GM18861 (cell line): Measurements from ENCODE around the gene DNAJB6.

Source experiments
- ATAC-seq: cut with Tn5 transposase; IDR thresholded peaks from one replicate; pipeline ENCODE4 v1.9.1; 2021; ENCODE audit not compliant: unreplicated experiment

The DNAJB6 gene

DNA sequence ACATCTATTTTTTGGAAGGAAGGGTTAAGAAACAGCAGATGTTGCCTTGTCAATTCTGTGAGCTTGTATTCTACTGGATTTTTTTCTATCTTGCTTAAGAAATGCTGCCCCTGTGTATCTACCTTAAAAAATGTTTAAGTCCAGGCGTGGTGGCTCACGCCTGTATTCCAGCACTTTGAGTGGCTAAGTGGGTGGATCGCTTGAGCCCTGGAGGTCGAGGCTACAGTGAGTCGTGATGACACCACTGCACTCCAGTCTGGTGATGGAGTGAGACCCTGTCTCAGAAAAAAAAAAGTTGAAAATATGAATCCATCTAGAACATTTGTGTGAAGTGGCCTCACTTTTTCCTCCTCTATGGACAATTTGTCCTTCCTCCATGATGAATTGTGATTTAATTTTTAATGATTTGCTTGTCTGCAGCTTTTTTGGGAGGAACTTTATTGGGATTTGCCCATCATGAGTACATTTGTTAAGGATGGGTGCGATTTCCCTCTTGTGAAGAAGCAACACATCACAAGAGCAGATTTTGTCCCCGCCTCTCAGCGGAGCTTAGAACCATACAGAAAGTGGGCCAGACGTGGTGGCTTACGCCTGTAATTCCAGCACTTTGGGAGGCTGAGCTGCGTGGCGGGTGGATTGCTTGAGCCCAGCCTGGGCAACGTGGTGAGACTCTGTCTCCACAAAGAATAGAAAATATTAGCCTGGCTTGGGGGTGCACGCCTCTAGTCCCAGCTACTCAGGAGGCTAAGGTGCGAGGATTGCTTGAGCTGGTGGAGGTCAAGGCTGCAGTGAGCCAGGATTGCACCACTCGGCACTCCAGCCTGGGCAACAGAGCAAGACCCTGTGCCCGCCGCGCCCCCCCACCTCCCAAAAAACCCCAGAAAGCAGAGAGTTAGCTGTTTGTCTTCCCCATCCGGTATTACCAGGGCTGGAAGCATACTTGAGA, 57.7 kb downstream of the DNAJB6 start:
- ATAC-seq, result no peak

DNA sequence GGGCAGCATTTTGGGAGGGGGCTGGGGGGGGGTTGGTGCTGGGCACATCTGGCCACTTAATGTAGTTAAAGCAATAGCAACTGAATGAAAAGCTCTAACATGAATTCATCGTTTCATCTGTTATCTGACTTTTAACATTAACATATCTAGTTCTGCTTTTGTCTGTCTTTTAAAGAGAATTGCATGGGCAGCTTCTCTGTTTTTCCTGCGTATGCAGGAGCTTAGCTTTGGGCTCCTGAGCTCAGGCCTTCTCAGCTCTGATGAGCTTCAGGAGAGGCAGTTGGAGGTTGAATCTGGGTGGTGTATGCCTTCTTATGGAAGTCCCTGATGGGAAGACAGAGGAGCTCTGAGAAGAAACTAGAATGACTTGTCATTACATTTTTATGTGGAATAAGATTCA, 58.4 kb downstream of the DNAJB6 start:
- no peak for ATAC-seq

DNA sequence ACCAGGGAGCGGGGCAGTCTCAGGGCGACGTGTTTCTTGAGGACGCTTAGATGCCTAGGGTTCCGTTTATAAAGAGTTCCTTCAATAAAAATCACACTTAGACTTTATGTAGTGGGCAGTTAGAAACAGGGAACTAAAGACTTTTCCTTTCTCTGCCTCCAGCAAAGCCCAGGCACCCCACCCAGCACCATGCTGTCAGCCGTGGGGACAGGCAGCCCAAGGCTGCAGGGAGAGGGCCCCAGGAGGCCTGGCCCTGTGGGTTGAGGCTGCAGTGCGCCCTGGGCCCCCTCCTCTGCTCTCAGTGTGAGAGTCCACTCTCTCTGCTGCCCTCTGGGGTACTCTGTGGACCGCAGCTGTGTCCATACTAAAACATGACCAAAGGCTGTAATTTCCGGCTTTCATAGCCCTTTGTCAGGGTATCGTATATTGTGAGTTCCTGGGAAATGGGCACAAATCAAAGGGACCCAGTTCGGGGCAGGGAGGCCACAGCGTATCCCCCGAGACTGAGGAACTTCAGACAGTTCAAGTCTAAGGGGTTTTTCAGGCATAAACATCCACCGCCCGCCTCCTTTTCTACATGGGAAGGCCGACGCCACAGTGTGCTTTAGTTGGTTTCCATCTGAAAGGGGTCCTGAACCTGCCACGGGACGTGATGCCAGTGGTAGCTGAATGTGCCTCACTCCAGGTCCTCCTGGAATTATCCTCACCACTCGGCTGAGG, 59.7 kb downstream of the DNAJB6 start:
- ATAC-seq, result no peak

DNA sequence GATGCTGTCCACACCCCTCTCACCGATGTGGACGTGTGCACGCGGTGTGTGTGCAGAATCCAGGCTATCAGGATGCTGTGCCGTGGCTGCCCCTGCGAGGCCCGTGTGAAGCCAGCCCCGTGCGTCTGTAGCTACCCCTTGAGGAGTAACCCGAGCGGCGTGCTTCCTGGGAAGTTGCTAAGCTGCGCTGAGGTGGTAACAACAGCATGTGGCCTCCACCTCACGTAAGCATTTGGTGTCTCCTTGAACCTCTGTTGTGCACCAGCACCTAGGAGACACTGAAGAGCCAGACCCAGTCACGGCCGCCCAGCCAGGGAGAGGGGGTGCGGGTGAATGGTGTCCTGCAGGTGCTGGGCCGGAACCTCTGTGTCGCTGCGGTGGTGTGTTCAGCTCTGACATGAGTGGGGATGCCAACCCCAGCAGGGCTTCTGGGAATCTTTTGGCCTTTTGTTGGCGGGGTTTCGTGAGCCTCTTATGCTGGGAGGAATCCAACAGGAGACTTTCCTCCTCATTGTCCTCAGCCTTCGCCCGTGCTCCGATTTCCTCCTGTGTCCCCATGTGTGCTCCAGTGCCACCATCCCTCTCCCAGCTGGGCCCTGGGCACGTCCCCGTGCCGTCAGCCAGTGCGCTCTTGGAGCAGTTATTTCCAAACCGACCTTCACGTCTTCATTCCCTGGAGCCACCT, 60.4 kb downstream of the DNAJB6 start:
- ATAC-seq, result no peak

DNA sequence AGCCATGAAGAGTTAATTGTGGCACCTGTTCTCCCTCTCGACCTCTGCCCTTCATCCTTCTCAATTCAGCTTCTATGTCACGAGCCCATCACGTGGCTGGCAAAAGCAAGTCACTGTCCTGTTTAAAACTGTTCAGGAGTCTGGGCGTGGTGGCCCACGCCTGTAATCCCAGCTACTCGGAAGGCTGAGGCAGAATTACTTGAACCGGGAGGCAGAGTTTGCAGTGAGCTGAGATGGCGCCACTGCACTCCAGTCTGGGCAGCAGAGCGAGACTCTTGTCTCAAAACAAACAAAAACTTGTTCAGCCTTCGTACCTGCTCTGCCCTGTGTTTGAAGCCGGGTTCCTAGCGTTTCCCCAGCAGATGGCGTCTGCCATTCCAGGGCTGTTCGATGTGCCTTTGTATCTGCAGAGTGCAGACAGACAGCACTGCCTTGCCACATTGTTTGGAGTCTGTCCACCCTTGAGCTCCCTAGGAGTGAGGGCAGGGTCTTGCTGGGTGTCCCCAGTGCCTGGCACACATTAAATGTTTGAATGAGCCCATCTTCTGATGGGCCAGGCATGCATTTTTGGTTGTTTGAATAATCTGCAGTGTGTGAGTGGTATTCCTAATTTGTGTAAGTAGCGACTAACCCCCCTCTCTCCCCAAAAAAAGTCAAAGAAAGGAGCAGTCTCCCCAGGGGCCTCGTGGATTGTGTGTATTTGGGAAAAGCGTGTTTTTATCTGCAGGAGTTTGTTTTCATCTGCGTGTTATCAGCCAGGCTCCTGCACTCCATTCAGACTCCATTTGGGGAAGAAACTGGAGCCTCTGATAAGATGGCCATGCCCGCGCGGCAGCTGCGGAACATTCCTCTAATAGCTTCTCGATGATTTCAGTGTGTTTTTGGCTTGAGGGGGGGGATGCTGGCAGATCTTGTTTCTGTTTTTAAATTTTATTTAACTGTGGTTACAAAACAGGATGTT, 61.2 kb downstream of the DNAJB6 start:
- no peak for ATAC-seq

DNA sequence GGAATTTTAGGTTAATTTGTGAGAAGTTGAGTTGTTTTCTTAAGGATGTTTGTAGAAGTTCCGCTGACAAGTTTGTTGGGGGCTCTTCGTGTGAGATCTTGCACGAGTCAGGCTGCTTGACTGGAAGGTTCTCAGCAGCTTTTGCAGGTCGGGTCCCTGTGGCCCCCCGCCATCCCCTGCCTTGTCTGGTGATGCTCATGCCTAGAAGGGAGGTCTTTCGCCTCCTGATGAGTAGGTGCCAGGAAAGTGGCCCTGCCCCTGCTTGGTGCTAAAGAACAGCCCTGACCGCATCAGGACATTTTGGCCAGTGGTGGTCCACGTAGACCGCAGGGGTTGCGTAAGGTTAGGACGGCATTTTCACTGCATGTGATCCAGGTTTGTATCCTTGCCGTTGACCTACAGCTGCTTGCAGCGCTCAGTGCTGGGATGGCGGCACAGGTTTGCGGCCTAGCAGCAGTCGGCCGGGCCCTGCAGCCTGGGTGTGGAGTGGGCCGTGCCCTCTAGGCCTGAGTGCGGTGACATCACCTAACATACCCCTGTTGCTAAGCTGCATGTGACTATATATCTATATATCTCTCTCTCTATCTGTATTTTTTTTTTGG, 62.4 kb downstream of the DNAJB6 start:
- ATAC-seq, result no peak

DNA sequence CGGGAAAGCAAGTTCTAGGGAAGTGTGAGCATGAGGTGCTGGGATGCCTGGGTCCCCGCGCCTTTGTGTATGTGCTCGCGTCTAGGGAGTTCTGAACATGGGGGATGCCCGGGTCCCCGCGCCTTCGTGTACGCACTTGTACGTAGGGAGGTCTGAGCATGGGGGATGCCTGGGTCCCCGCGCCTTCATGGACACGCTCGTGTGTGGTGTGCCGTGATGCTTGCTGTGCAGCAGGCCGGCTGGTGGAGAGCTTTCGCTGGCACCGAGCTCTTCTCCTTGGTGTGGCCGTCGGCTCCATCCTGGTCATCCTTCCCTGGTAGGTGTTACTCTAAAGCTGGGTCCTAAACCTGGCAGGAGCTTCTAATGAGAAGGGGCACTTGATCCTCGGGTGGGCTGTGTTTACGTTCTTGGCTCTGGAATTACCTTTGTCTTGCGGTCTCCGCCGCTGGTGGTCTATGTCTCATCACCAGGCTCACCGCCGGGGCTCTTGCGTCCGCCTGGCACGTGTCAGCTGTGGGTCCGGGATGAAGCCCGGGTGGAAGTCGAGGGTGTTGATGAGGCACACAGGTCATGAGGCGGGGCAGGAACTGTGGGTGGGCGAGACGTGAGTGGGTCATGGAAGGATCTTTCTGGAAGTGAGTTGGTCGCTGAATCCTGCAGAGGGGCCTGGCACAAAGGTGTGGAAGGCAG, 63.5 kb downstream of the DNAJB6 start:
- ATAC-seq, result no peak

DNA sequence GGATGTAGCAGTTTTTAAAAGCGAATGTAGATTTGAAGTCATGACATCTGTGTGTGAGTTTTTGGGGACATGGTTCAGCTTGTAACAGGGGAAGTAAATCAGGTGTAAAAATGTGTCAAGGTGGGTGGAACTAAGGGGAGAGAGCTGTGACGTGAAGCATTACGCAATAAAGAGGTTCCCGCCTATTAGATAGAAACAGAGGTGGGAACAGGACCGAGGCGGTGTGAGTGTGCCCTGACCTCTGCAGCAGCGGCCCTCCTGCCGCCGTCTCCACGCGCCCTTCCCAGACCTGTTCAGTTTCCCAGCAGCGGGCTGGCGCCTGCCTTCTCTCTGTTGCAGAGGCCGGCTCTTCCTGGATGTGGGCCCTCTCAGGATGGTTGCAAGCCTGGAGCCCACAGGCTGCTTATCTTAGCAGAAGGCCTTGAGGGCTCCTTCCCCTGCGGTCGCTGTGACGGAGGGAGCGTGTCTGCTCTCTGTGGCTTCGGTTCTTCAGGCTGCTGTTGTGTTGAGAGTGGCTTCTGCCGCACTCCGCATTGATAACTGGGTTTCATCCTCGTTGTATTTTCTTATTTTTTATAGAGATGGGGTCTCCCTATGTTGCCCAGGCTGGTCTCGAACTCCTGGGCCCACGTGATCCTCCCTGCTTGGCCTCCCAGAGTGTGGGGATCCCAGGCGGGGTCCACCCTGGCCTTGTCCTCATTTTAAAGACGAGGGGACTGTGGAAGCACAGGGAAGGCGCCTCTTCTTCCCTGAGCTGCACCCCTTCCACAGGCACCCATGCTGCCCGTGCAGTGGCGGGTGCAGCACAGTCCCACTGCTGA, 65.0 kb downstream of the DNAJB6 start:
- no peak for ATAC-seq

DNA sequence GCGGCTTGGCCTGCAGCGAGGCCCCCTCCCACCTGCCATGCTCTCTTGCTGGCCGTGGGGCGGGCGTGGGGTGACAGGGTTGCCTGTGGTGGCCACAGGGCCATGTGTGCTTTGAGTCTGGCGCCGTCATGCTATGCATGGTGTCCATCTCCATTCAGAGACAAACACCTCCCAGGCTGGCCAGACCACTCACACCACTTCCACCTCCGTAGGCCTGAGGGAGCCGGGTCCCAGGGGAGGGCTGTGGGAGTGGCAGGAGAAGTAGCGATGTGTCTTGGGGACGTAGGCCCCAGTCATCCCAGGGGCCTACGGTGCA, 65.5 kb downstream of the DNAJB6 start:
- ATAC-seq, result no peak

DNA sequence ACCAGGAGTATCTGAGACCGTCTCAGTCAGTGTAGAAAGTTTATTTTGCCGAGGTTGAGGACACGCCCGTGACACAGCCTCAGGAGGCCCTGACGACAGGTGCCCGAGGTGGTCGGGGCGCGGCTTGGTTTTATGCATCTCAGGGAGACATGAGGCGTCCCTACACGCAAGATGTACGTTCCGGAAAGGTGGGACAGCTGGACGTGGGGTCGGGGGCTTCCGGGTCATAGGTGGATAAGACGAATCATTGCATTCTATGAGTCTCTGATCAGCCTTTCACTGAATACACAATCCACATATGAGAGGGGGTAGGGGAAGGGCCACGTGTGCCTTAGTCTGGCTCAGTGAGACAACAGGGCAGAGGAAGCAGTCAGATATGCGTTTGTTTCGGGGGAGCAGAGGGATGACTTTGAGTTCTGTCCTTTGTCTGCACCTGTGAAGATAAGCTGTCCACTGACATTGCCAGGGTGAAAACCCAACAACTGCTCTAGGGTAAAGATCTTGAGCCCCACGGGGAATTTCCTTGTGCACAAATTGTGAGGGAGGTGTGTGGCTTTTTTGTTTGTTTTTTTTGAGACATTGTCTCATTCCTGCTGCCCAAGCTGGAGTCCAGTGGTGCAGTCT, 66.2 kb downstream of the DNAJB6 start:
- ATAC-seq, result no peak

DNA sequence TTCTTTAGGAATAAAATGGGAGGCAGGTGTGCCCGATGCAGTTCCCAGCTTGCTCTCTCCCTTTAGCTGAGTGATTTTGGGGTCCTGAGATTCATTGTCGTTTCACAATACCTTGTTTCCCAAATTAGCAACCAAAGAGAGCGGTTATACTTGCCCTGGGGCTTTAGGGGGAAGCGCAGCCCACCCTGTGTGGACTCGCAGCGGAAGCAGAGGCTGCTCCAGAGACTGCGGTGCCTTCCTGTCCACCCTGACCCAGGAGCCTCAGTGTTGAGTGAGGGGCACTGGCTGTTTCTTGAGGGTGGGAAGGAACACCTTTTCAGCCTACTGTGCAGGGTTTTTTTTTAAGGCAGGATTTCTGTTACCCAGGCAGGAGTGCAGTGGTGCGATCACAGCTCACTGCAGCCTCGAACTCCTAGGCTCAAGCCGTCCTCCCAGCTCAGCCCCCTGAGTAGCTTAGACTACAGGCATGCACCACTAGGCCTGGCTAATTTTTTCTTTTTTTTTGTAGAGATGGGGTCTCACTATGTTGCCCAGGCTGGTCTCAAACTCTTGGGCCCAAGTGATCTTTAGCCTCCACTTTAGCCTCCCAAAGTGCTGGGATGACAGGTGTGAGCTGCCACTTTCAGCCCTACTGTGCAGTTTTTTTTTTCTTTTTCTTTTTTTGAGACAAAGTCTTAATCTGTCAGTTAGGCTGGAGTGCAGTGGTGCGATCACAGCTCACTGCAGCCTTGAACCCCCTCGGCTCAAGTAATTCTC, 67.0 kb downstream of the DNAJB6 start:
- ATAC-seq, result no peak

DNA sequence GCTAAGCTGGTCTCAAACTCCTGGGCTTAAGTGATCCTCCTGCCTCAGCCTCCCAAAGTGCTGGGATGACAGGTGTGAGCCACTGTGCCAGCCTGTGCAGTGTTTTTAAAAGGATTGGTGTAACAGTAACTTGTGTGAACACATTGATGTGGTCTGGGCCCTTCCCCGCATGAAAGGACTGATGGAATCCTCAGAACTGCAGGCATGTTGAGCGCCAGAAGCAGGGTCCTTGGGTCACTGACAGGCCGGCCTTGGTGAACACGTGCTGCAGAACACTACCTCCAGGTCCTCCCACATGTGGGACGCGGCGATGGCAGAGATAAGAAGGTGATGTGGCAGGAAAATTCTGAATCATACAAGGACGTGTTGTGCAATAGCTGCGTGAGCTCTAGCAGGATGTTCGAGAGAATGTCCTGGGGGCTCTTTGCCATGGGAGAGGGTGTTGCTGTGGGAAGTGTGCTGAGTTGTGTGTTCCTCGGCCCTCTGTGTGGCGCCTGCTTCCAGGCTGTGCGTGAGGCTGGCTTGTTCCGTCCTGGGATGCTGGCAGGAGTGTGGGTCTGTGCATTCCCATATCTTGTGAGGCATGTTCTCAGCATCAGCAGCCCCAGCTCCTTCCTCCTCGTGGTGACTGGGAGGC, 68.2 kb downstream of the DNAJB6 start:
- no peak for ATAC-seq

DNA sequence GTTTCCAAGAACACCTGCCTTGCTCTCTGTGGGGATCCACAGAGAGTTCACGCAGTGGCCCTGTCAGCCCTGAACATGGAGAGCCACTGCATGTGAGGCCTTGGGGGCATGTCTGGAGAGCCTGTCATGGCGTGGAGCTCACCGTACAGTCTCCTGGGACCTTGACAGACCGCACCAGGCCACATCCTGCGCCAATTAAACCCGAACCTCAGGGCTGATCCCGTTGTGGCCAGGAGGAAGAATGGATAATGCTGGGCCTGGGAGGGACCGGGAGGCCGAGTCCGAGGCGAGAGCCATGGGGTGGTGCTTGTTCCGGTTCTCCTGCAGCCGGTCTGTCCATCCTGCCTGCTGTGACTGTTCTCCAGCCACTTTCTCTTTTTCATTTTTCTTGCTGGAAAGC, 68.7 kb downstream of the DNAJB6 start:
- ATAC-seq, result no peak

DNA sequence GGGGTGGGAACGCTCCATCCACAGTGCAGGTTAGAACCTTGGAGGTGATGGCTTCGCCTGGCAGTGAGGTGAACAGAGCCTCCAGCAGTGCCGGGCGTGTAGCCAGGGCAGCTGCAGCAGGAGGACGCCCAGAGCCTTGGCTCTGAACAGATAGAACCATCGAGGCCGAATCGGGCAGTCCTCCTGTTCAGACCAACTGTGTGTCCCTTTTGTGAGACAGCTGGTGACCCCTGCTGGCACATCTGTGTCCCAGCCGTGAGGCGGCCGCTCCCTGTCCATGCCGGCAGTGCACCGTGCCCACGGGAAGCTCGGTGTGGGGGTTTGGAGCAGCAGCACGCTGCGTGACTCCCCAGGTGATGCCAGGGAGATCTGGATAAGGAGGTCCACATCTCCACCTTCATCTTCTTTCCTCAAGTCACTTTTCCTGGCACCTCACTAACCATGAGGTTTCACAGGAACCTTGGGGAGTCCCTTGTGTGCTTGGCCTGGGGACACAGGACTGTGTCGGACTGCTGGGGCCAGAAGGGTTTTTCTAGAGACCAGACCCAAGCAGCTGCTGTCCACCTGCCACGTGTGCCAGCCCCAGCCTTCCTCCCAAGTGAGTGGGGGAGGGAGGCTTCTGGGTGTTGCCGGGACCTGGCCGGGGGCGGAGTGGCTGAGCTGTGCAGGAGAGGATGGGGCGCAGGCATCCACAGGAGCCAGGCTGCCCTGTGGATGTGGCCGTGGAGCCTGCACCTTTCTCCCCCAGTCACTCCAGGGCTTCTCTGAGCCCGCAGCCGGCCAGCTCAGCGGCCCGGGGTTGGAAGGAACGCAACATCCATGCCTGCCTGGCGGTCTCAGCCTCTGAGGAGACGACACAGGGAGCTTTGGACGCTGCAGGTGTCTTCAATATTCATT, 69.4 kb downstream of the DNAJB6 start:
- no peak for ATAC-seq

DNA sequence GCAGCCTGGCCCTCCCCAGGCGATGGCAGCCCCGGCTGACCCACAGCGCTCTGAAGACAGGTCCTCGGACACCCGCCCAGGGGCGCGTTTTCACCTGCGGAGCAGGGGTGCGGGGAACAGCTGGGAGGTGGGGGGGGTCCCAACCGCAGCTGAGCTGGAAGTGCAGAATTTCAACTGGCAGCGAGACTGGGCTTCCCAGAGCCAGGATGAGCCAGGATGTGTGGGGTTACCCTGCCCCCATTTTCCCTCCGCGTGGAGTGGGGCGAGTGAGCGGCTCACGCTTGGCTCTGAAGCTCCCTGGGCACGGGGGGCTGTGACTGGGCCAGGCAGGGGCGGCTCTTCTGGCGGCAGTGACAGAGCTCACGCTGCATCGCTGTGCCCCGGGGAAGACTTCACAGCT, 70.2 kb downstream of the DNAJB6 start:
- no peak for ATAC-seq
